K562 (cell line): ENCODE measurements around the gene MAP3K14. TPM values are rescaled to one million over a fixed set of nuclear protein-coding genes. Genes with fewer than 3 reads are reported as not detected.

ENCODE experiments used
- ATAC-seq: fragments of 200-7000 bp; cut with Tn5 transposase; 3 replicates; pipeline ENCODE4 v1.9.1; 2020; ENCODE audit warnings: moderate library complexity
- BruUV-seq: library from RNA; stranded (reverse); fragments of 400-500 nt; replicated peaks from 2 replicates; lab custom pipeline; 2021; lab: Mats Ljungman, UMichigan
- CTCF ChIA-PET: fragments of 300-600 bp; formaldehyde crosslinking; extraction: SDS; loops from one replicate; lab custom pipeline; 2021; ENCODE audit warnings: low intra/inter-chr PET ratio; lab: Yijun Ruan, JAX
- POLR2A ChIA-PET: fragments of 300-600, 350-650 bp; sonication (Branson Sonifier 250); formaldehyde crosslinking; extraction: SDS; loops from one replicate; lab custom pipeline; 2021; ENCODE audit warnings: antibody characterized with exemption, inconsistent platforms; lab: Yijun Ruan, JAX
- DNase-seq, 4 experiments: peaks; one replicate each; pipeline versions ENCODE4 v3.0.0 to v3.0.0-alpha.2; 2011 to 2018; ENCODE audit warnings: low spot score in 3 of 4, mixed read lengths in 3 of 4; ENCODE audit errors: extremely low read depth in 1 of 4
- FAIRE-seq: peaks from 2 replicates; lab custom pipeline; 2011; peaks lifted over from hg19 to GRCh38; lab: Jason Lieb, UNC
- H2AFZ ChIP-seq: 2 replicates; pipeline ENCODE4 v1.6.0; 2011; ENCODE audit warnings: low read depth, low read length, control low read depth, inconsistent platforms
- H3K27ac ChIP-seq: fragments of 200-600 bp; 3 replicates; pipeline ENCODE4 v1.8.0; 2011; ENCODE audit warnings: low read depth, mild to moderate bottlenecking, control low read depth, inconsistent platforms, low read length, moderate library complexity, mixed read lengths; ENCODE audit errors: extremely low read depth
- H3K27me3 ChIP-seq, 2 experiments: fragments of 300-600 bp in 1 of 2; 2 replicates in 1 of 2; 3 replicates in 1 of 2; pipeline versions ENCODE4 v1.6.0 to v1.8.0; 2011; ENCODE audit warnings: inconsistent platforms in 2 of 2, low read length in 2 of 2, mild to moderate bottlenecking in 1 of 2, mixed read lengths in 1 of 2, moderate library complexity in 1 of 2; ENCODE audit not compliant: control insufficient read depth in 2 of 2, insufficient read depth in 2 of 2
- H3K36me3 ChIP-seq: fragments of 300-600 bp; 3 replicates; pipeline ENCODE4 v1.8.0; 2011; ENCODE audit warnings: mild to moderate bottlenecking, low read length, inconsistent platforms; ENCODE audit not compliant: control insufficient read depth, insufficient read depth
- H3K4me1 ChIP-seq, 2 experiments: fragments of 200-600 bp in 1 of 2; replicated peaks in 1 of 2; 2 replicates in 1 of 2; 3 replicates in 1 of 2; pipeline versions ENCODE4 v1.5.1 to v1.8.0; 2011; ENCODE audit warnings: inconsistent platforms in 2 of 2, low read length in 2 of 2, mild to moderate bottlenecking in 1 of 2, mixed read lengths in 1 of 2, moderate library complexity in 1 of 2; ENCODE audit not compliant: control insufficient read depth in 2 of 2, insufficient read depth in 2 of 2
- H3K4me2 ChIP-seq: 2 replicates; pipeline ENCODE4 v1.6.1; 2011; ENCODE audit warnings: low read length, control low read depth, inconsistent platforms, mixed read lengths; ENCODE audit not compliant: insufficient read depth
- H3K4me3 ChIP-seq: fragments of 200-600 bp; sonication (generic), shearing (Covaris generic); 2 replicates; pipeline ENCODE4 v1.5.1; 2016; ENCODE audit warnings: control low read depth, inconsistent platforms
- H3K79me2 ChIP-seq: fragments of 200-600 bp; 3 replicates; pipeline ENCODE4 v1.8.0; 2011; ENCODE audit warnings: low read length, inconsistent platforms; ENCODE audit not compliant: control insufficient read depth, insufficient read depth
- H3K9ac ChIP-seq, 2 experiments: 2 replicates each; pipeline versions ENCODE4 v1.6.0 to v1.6.1; 2011; ENCODE audit warnings: low read depth in 2 of 2, low read length in 2 of 2, control low read depth in 1 of 2, inconsistent platforms in 1 of 2, mild to moderate bottlenecking in 1 of 2, mixed read lengths in 1 of 2; ENCODE audit not compliant: insufficient read depth in 1 of 2
- H3K9me1 ChIP-seq: one replicate; pipeline ENCODE4 v1.6.0; 2011; ENCODE audit warnings: inconsistent platforms, mild to moderate bottlenecking, low read length, moderate library complexity; ENCODE audit not compliant: control insufficient read depth, insufficient read depth
- H3K9me3 ChIP-seq: replicated peaks from 2 replicates; pipeline ENCODE4 v1.5.1; 2011; ENCODE audit warnings: low read depth, low read length, inconsistent platforms; ENCODE audit not compliant: control insufficient read depth, insufficient read depth
- H4K20me1 ChIP-seq: replicated peaks from 2 replicates; pipeline ENCODE4 v1.6.1; 2011; ENCODE audit warnings: low read length, inconsistent platforms, mixed read lengths; ENCODE audit not compliant: control insufficient read depth, insufficient read depth
- CEBPG ChIP-seq, 3 experiments: fragments of 200-800 bp in 1 of 3; sonication (Bioruptor generic) in 1 of 3; sonication (generic) in 1 of 3; formaldehyde crosslinking in 1 of 3; IDR thresholded peaks in 2 of 3; conservative IDR thresholded peaks in 1 of 3; 2 replicates each; pipeline versions ENCODE4 v1.6.1 to v1.8.0; 2016 to 2022; ENCODE audit warnings: missing compliant biosample characterization in 2 of 3, missing genetic modification characterization in 2 of 3, mild to moderate bottlenecking in 1 of 3, missing genetic modification reagents in 1 of 3
- E2F1 ChIP-seq: sonication (generic); formaldehyde crosslinking; IDR thresholded peaks from 2 replicates; pipeline ENCODE4 v1.8.1; 2023; ENCODE audit warnings: mild to moderate bottlenecking, missing genetic modification reagents, moderate library complexity
- HNRNPUL1 ChIP-seq: fragments of 200-400 bp; formaldehyde crosslinking; IDR thresholded peaks from 2 replicates; pipeline ENCODE4 v1.6.1; 2017; ENCODE audit warnings: low read length
- PHB2 ChIP-seq: fragments of 450-650 bp; IDR thresholded peaks from 2 replicates; pipeline ENCODE4 v1.6.1; 2017; ENCODE audit warnings: low read depth
- REST ChIP-seq, 2 experiments: fragments of 450-650 bp; formaldehyde crosslinking in 1 of 2; IDR thresholded peaks; 2 replicates each; pipeline versions ENCODE4 v1.4.0 to v1.6.1; 2014 to 2020; ENCODE audit warnings: mild to moderate bottlenecking in 2 of 2, borderline replicate concordance in 1 of 2, low read depth in 1 of 2
- RFX7 ChIP-seq: fragments of 250-450 bp; sonication (Bioruptor Pico); IDR thresholded peaks from 2 replicates; pipeline ENCODE4 v1.5.1; 2021; ENCODE audit warnings: mild to moderate bottlenecking
- TRIM25 ChIP-seq: fragments of 450-650 bp; IDR thresholded peaks from 2 replicates; pipeline ENCODE4 v1.7.0; 2016; ENCODE audit warnings: borderline replicate concordance
- ZC3H11A ChIP-seq: IDR thresholded peaks from 2 replicates; pipeline ENCODE4 v1.6.1; 2012; ENCODE audit warnings: low read depth, low read length, improper control_type of control experiment
- ZNF431 ChIP-seq: sonication (generic); formaldehyde crosslinking; IDR thresholded peaks from 2 replicates; pipeline ENCODE4 v1.8.0; 2022; ENCODE audit warnings: mild to moderate bottlenecking, missing genetic modification reagents
- ZNF75A ChIP-seq: fragments of 450-650 bp; formaldehyde crosslinking; IDR thresholded peaks from 2 replicates; pipeline ENCODE4 v1.4.0; 2020; ENCODE audit warnings: mild to moderate bottlenecking
- WGBS: fragments of 100-300 bp; shearing (Covaris generic); methylation state at CpG from one replicate; pipeline ENCODE4 v1.1.6; 2016; ENCODE audit warnings: low coverage, mixed read lengths; ENCODE audit not compliant: insufficient coverage; ENCODE audit errors: missing lambda C conversion rate; 5-methylcytosine and 5-hydroxymethylcytosine counted together
- in situ Hi-C: fragments of 300-500 bp; cut with MboI; formaldehyde crosslinking; loops from 4 replicates; pipeline ENCODE4 v1.15.0; 2018; ENCODE audit warnings: inconsistent platforms, mixed read lengths
- intact Hi-C: fragments of 100-400 bp; cut with micrococcal nuclease; formaldehyde crosslinking; loops from 2 replicates; pipeline ENCODE4 v1.14.2; 2022
- polyA plus RNA-seq, 8 experiments: library from polyadenylated mRNA; depleted of rRNA in 4 of 8; stranded (reverse) in 5 of 8; unstranded in 3 of 8; fragments of >200 nt; fragmentation: Nextera tagmentation in 2 of 8; fragmentation: Illumina TruSeq in 1 of 8; extraction: Ambion mirVana in 2 of 8; extraction: Trizol in 1 of 8; gene quantifications; 2 replicates each; pipeline versions ENCODE4 v1.2.1 to v1.2.3, GENCODE V29; 2011 to 2014; ENCODE audit warnings: inconsistent platforms in 1 of 8, missing spikeins in 1 of 8
- total RNA-seq, 7 experiments: library from RNA; depleted of rRNA in 6 of 7; stranded (reverse); fragments of >200 nt in 6 of 7; fragmentation: Illumina TruSeq in 2 of 7; extraction: Trizol in 2 of 7; gene quantifications; 2 replicates each; pipeline versions ENCODE4 v1.2.1 to v1.2.3, GENCODE V29; 2011 to 2021; ENCODE audit warnings: low replicate concordance in 1 of 7

The MAP3K14 gene
- total and polyA plus RNA-seq, 9 of the 15 experiments (the other 6 are each of a cell fraction or from before 2014, with no cell fraction given): 0.45 to 8.7 (median 3.2) TPM

- ATAC-seq: peak; percentile 35; the same call in 2 of the 3 replicates
- no peak for DNase-seq
- in situ Hi-C loops (no loop called here), intact Hi-C loops (no loop called here)
- no peak overlapping the region for H3K4me3 ChIP-seq
- no peak overlapping the region for H3K4me2 ChIP-seq
- H3K27ac ChIP-seq: no peak overlapping the region
- no peaks in the 10 kb centered on the region for H3K9me3 ChIP-seq
- H2AFZ ChIP-seq: no peak overlapping the region
- H3K4me1 ChIP-seq: peaks cover 8 to 10% of the 10 kb centered on the region in 2 experiments; a peak in 4 of 5 replicates
- peaks cover 10% of the 10 kb centered on the region for H3K36me3 ChIP-seq
- no peaks in the 10 kb centered on the region for H3K27me3 ChIP-seq
- peaks cover 29% of the 10 kb centered on the region for H3K79me2 ChIP-seq
- ChIA-PET POLR2A (interaction anchor here (0.6 to 1.6 kb wide), 4 partner anchors 11 to 76 kb away, joined by 3 to 4 read pairs (median 4); no protein-coding TSS in a partner anchor), CTCF (no interaction called here)
- no TSS peak for BruUV-seq
- peaks cover 5% of the 10 kb centered on the region for H3K9me1 ChIP-seq
- H4K20me1 ChIP-seq: peaks cover 20% of the 10 kb centered on the region
- 61% methylated on average over 7 of the region's 7 CpGs for WGBS
- FAIRE-seq: no peak
- H3K9ac ChIP-seq: no peak overlapping the region
- TF ChIP-seq ZC3H11A (no peak), PHB2 (no peak), ZNF431 (CRISPR knock-in tag) (no peak), CEBPG (CRISPR knock-in tag; IDR thresholded peaks at IDR 0.05) (no peak), CEBPG (tag; conservative IDR thresholded peaks at IDR 0.05 in 1 of 2, IDR thresholded peaks at IDR 0.05 in 1 of 2) (no peak), E2F1 (CRISPR knock-in tag) (no peak), TRIM25 (no peak), REST (IDR thresholded peaks at IDR 0.05; ENCODE audit: borderline replicate concordance) (no peak), REST (CRISPR knock-in tag; IDR thresholded peaks at IDR 0.05; ENCODE audit: low read depth) (no peak), ZNF75A (no peak), RFX7 (no peak), HNRNPUL1 (no peak)
Measured at GRCh38 chr17:45300060-45300751, 16.6 kb downstream of the MAP3K14 start.
